ENCODE results near the gene KLHL30. TPM values are rescaled to one million over a fixed set of nuclear protein-coding genes. Genes with fewer than 3 reads are reported as not detected.

The KLHL30 gene
- total RNA-seq, 1 donor from 2014 or later, result not detected

GRCh38 chr2:238117199-238118154, 21.0 kb upstream of the KLHL30 start:
- intact Hi-C loops (cut with micrococcal nuclease), result no loop called here

GRCh38 chr2:238119756-238120462, 18.6 kb upstream of the KLHL30 start:
- intact Hi-C loops (cut with micrococcal nuclease), result no loop called here

- intact Hi-C loops (cut with micrococcal nuclease), result no loop called here
Measured at GRCh38 chr2:238120463-238121298, 17.8 kb upstream of the KLHL30 start.

- intact Hi-C loops (cut with micrococcal nuclease), result no loop called here
Measured at GRCh38 chr2:238121511-238122286, 16.8 kb upstream of the KLHL30 start.

GRCh38 chr2:238122287-238123217, 15.9 kb upstream of the KLHL30 start:
- intact Hi-C loops (cut with micrococcal nuclease), result no loop called here

GRCh38 chr2:238123218-238123971, 15.1 kb upstream of the KLHL30 start:
- intact Hi-C loops (cut with micrococcal nuclease), result no loop called here

GRCh38 chr2:238123991-238124470, 14.4 kb upstream of the KLHL30 start:
- intact Hi-C loops (cut with micrococcal nuclease), result no loop called here

- intact Hi-C loops (cut with micrococcal nuclease), result no loop called here
Measured at GRCh38 chr2:238124488-238125126, 13.9 kb upstream of the KLHL30 start.

GRCh38 chr2:238125127-238125885, 13.2 kb upstream of the KLHL30 start:
- intact Hi-C loops (cut with micrococcal nuclease), result no loop called here

GRCh38 chr2:238126338-238126737, 12.1 kb upstream of the KLHL30 start:
- intact Hi-C loops (cut with micrococcal nuclease), result no loop called here

GRCh38 chr2:238126775-238127164, 11.7 kb upstream of the KLHL30 start:
- intact Hi-C loops (cut with micrococcal nuclease), result no loop called here

GRCh38 chr2:238127165-238128060, 11.1 kb upstream of the KLHL30 start:
- intact Hi-C loops (cut with micrococcal nuclease), result no loop called here

GRCh38 chr2:238128061-238128440, 10.4 kb upstream of the KLHL30 start:
- intact Hi-C loops (cut with micrococcal nuclease), result no loop called here

GRCh38 chr2:238128534-238129001, 9.9 kb upstream of the KLHL30 start:
- intact Hi-C loops (cut with micrococcal nuclease), result no loop called here

- intact Hi-C loops (cut with micrococcal nuclease), result no loop called here
Measured at GRCh38 chr2:238129166-238130010, 9.1 kb upstream of the KLHL30 start.
